Fibroblast of lung (primary cell): ENCODE results near the gene HOXC10. TPM values are rescaled to one million over a fixed set of nuclear protein-coding genes. Genes with fewer than 3 reads are reported as not detected.
A peak's percentile ranks its signal among the peaks of the same experiment; 100 is the strongest.

Experiments used
- DNase-seq, 2 donors: peaks; one replicate each; pipeline versions ENCODE4 v3.0.0 to v3.0.0-alpha.2; 2010; ENCODE audit warnings: low read depth in 2 of 2
- H2AFZ ChIP-seq: 2 replicates; pipeline ENCODE4 v1.5.1; 2012; ENCODE audit warnings: low read length, control low read depth, inconsistent platforms
- H3K27ac ChIP-seq: 2 replicates; pipeline ENCODE4 v1.5.1; 2011; ENCODE audit warnings: low read length, control low read depth; ENCODE audit not compliant: insufficient read depth
- H3K27me3 ChIP-seq: 2 replicates; pipeline ENCODE4 v1.5.1; 2011; ENCODE audit warnings: mild to moderate bottlenecking, low read length; ENCODE audit not compliant: control insufficient read depth, insufficient read depth
- H3K36me3 ChIP-seq: 2 replicates; pipeline ENCODE4 v1.5.1; 2011; ENCODE audit warnings: low read length; ENCODE audit not compliant: control insufficient read depth, insufficient read depth
- H3K4me1 ChIP-seq: 2 replicates; pipeline ENCODE4 v1.5.1; 2011; ENCODE audit warnings: low read length; ENCODE audit not compliant: control insufficient read depth, insufficient read depth; ENCODE audit errors: extremely low read depth
- H3K4me2 ChIP-seq: 2 replicates; pipeline ENCODE4 v1.5.1; 2011; ENCODE audit warnings: low read length, control low read depth; ENCODE audit not compliant: insufficient read depth; ENCODE audit errors: extremely low read depth
- H3K4me3 ChIP-seq, 4 experiments: fragments of 200-600 bp in 1 of 4; sonication (generic) in 1 of 4; replicated peaks in 1 of 4; 2 replicates each; pipeline ENCODE4 v1.5.1; 2011 to 2016; ENCODE audit warnings: low read length in 4 of 4, low read depth in 3 of 4, mild to moderate bottlenecking in 3 of 4, control low read depth in 2 of 4, inconsistent platforms in 1 of 4, mixed read lengths in 1 of 4; ENCODE audit not compliant: insufficient read depth in 1 of 4; ENCODE audit errors: control extremely low read depth in 1 of 4
- H3K79me2 ChIP-seq: 2 replicates; pipeline ENCODE4 v1.5.1; 2012; ENCODE audit warnings: mild to moderate bottlenecking, low read length, inconsistent platforms; ENCODE audit not compliant: control insufficient read depth, insufficient read depth
- H3K9ac ChIP-seq: 2 replicates; pipeline ENCODE4 v1.5.1; 2011; ENCODE audit warnings: mild to moderate bottlenecking, low read length, control low read depth; ENCODE audit not compliant: insufficient read depth
- H3K9me3 ChIP-seq: 2 replicates; pipeline ENCODE4 v1.5.1; 2012; ENCODE audit warnings: low read depth, low read length; ENCODE audit not compliant: control insufficient read depth, insufficient read depth
- H4K20me1 ChIP-seq: 2 replicates; pipeline ENCODE4 v1.5.1; 2011; ENCODE audit warnings: low read length; ENCODE audit not compliant: control insufficient read depth, insufficient read depth; ENCODE audit errors: extremely low read depth
- CTCF ChIP-seq, 2 donors: IDR thresholded peaks in 1 of 2; conservative IDR thresholded peaks in 1 of 2; 1 replicate in 1 of 2; 2 replicates in 1 of 2; pipeline ENCODE4 v1.5.1; 2011 to 2012; ENCODE audit warnings: low read length in 2 of 2, control low read depth in 1 of 2, inconsistent platforms in 1 of 2, low read depth in 1 of 2, mild to moderate bottlenecking in 1 of 2
- EZH2 ChIP-seq: IDR thresholded peaks from 2 replicates; pipeline ENCODE4 v1.5.1; 2012; ENCODE audit warnings: low read length, control low read depth, mild to moderate bottlenecking; ENCODE audit errors: missing control alignments
- polyA plus RNA-seq, 2 donors: library from polyadenylated mRNA; depleted of rRNA in 1 of 2; stranded (reverse) in 1 of 2; unstranded in 1 of 2; fragments of >200 nt; gene quantifications; 2 replicates each; pipeline ENCODE4 v1.2.1, GENCODE V29; 2011 to 2012; ENCODE audit warnings: missing spikeins in 1 of 2
- total RNA-seq: library from RNA; depleted of rRNA; stranded (reverse); fragments of >200 nt; gene quantifications from 2 replicates; pipeline ENCODE4 v1.2.1, GENCODE V29; 2014

The HOXC10 gene
- total and polyA plus RNA-seq, 2 donors (not counting 1 experiment from before 2014, with no cell fraction given), result 0.06 TPM; not detected in 1

- no peak for DNase-seq
- no peak overlapping the region for H2AFZ ChIP-seq
- peaks cover 91% of the 10 kb centered on the region for H3K27me3 ChIP-seq
- peak; percentile 67 for TF ChIP-seq EZH2
- TF ChIP-seq CTCF (conservative IDR thresholded peaks at IDR 0.05 in 1 of 2, IDR thresholded peaks at IDR 0.05 in 1 of 2; ENCODE audit: low read depth in 1 of 2, low read length in 2 of 2), result no peak
- no peak overlapping the region for H3K4me3 ChIP-seq
- no peaks in the 10 kb centered on the region for H3K4me1 ChIP-seq
- H3K4me2 ChIP-seq, result no peak overlapping the region
- H3K9ac ChIP-seq, result no peak overlapping the region
- H3K9me3 ChIP-seq, result no peaks in the 10 kb centered on the region
- no peaks in the 10 kb centered on the region for H4K20me1 ChIP-seq
- no peaks in the 10 kb centered on the region for H3K36me3 ChIP-seq
- H3K27ac ChIP-seq, result no peak overlapping the region
- no peaks in the 10 kb centered on the region for H3K79me2 ChIP-seq
Observed at GRCh38 chr12:53981634-53982565, 3.0 kb upstream of the HOXC10 start.

DNA sequence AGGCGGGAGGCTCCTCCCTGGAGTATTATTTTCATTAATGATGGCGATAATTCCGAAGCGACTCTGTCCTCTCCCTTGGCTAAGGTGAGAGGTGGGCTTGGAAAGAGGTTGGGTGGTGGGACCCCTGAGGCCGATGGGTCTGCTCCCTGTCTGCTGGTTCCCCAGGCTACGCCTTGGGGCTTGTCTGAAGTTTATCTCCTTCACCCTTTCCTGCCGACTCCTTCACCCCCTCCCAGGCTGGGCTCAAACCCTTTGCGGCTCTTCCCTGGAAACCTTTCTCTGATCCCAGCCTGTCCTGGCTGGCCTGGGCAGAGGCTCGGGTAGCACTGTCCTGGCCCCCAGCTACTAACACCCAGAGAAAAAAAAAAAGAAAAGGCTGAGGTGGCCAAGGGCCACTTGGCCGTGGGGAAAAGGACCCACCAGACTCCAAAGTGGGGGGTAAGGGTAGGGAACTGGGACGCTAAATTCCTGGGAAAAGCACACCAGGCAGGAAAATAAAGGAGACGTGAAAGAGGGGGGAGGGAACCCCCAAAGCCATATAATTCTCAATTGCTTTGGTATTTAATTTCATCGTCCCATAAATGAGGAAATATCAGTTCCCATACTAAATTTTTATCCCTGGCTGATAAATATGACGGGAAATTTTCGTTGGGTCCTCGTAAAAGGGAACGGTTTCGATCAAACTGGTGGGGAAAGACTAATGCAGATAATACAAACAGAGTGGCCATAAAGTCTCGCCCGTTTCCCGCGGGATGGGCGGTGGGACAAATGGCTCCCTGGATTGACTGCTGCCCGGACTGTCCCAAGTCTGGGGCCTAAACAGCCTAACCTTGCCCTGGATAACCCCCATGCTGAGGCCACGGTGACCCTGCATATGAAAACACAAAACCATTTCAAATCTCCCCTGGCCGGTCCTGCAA is 2.0 kb upstream of the HOXC10 start:
- Histone ChIP-seq H3K4me3 (no peak overlapping the region), H3K4me1 (no peaks in the 10 kb centered on the region), H3K9ac (no peak overlapping the region), H3K36me3 (no peaks in the 10 kb centered on the region), H3K27ac (no peak overlapping the region), H3K4me2 (no peak overlapping the region), H4K20me1 (no peaks in the 10 kb centered on the region), H3K9me3 (no peaks in the 10 kb centered on the region), H3K79me2 (no peaks in the 10 kb centered on the region), H2AFZ (no peak overlapping the region), H3K27me3 (peaks cover 92% of the 10 kb centered on the region)
- TF ChIP-seq EZH2 (no peak), CTCF (conservative IDR thresholded peaks at IDR 0.05 in 1 of 2, IDR thresholded peaks at IDR 0.05 in 1 of 2; ENCODE audit: low read depth in 1 of 2, low read length in 2 of 2) (no peak)
- DNase-seq, result no peak

DNA sequence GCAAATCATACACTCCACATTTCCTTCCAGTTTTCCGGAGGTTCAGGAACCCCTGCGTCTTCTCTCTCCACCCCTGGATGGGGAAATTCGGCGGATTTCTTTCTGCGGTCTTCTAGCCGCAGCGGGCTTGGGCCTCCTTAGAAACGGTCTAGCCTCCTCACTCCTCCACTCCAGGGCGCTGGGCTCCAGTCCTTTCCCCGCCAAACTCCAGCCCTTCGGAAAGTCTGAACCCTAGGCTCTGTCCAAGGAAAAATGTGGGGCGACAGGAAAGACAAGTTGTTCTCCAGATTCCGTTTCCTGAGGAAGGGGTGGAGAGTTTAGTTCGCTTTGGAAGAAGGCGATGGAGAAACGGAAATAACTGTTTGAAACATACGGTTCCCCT is 1.4 kb upstream of the HOXC10 start:
- Histone ChIP-seq H3K27me3 (peaks cover 91% of the 10 kb centered on the region), H3K9me3 (no peaks in the 10 kb centered on the region), H3K27ac (no peak overlapping the region), H3K36me3 (no peaks in the 10 kb centered on the region), H2AFZ (no peak overlapping the region), H3K4me3 (no peak overlapping the region), H4K20me1 (no peaks in the 10 kb centered on the region), H3K9ac (no peak overlapping the region), H3K4me1 (no peaks in the 10 kb centered on the region), H3K4me2 (no peak overlapping the region), H3K79me2 (no peaks in the 10 kb centered on the region)
- DNase-seq, result no peak
- peak; percentile 96 for TF ChIP-seq EZH2
- TF ChIP-seq CTCF (conservative IDR thresholded peaks at IDR 0.05 in 1 of 2, IDR thresholded peaks at IDR 0.05 in 1 of 2; ENCODE audit: low read depth in 1 of 2, low read length in 2 of 2), result no peak
